HL-60 (cell line): ENCODE data around the gene PPWD1.

Experiments
- DNase-seq, 2 experiments: peaks; one replicate each; pipeline ENCODE4 v3.0.0-alpha.2; 2010 to 2020; ENCODE audit warnings: low read depth in 1 of 2, low spot score in 1 of 2
- H3K27ac ChIP-seq: fragments of 250-450 bp; sonication (Bioruptor Pico); replicated peaks from 2 replicates; pipeline ENCODE4 v1.5.1; 2020; ENCODE audit warnings: mild to moderate bottlenecking, moderate library complexity
- H3K27me3 ChIP-seq: fragments of 250-450 bp; sonication (Bioruptor Pico); 2 replicates; pipeline ENCODE4 v1.5.1; 2021; ENCODE audit warnings: mild to moderate bottlenecking, moderate library complexity; ENCODE audit not compliant: insufficient read depth, poor library complexity, severe bottlenecking
- H3K4me3 ChIP-seq: replicated peaks from 2 replicates; pipeline ENCODE4 v1.5.1; 2011; ENCODE audit warnings: mild to moderate bottlenecking, control low read depth, low read length; ENCODE audit not compliant: insufficient read depth
- GABPA ChIP-seq: IDR thresholded peaks from 2 replicates; pipeline ENCODE4 v1.6.1; 2012; ENCODE audit warnings: low read depth
- POLR2AphosphoS5 ChIP-seq: IDR thresholded peaks from 2 replicates; pipeline ENCODE4 v1.6.1; 2012; ENCODE audit warnings: low read depth
- SPI1 ChIP-seq: IDR thresholded peaks from 2 replicates; pipeline ENCODE4 v1.6.1; 2012; ENCODE audit warnings: low read depth, mild to moderate bottlenecking, borderline replicate concordance
- TF ChIP-seq, protein P1 (sequence below): IDR thresholded peaks from 2 replicates; pipeline ENCODE4 v1.6.1; 2012; ENCODE audit warnings: low read depth; ENCODE audit not compliant: insufficient replicate concordance
- TF ChIP-seq, protein P2 (sequence below): IDR thresholded peaks from one replicate; pipeline ENCODE4 v1.5.1; 2011; ENCODE audit warnings: low read length, control low read depth, inconsistent platforms; ENCODE audit not compliant: insufficient read depth

PPWD1 gene

DNA sequence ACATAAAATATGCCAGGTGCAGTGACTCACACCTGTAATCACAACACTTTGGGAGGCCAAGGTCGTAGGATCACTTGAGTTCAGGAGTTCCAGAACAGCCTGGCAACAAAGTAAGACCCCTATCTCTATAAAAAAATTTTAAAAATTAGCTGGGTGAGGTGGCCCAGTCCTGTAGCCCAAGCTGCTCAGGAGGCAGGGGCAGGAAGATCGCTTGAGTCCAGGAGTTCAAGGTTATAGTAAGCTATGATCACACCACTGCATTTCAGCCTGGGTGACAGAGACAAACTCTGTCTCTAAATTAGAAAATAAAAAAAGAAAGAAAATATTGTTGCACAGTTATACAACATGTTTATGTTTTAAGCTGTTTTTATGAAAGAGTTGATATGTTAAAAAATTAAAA, 6.9 kb upstream of the PPWD1 start:
- TF ChIP-seq POLR2AphosphoS5 (no peak), GABPA (no peak), SPI1 (no peak)
- TF ChIP-seq, protein P1, sequence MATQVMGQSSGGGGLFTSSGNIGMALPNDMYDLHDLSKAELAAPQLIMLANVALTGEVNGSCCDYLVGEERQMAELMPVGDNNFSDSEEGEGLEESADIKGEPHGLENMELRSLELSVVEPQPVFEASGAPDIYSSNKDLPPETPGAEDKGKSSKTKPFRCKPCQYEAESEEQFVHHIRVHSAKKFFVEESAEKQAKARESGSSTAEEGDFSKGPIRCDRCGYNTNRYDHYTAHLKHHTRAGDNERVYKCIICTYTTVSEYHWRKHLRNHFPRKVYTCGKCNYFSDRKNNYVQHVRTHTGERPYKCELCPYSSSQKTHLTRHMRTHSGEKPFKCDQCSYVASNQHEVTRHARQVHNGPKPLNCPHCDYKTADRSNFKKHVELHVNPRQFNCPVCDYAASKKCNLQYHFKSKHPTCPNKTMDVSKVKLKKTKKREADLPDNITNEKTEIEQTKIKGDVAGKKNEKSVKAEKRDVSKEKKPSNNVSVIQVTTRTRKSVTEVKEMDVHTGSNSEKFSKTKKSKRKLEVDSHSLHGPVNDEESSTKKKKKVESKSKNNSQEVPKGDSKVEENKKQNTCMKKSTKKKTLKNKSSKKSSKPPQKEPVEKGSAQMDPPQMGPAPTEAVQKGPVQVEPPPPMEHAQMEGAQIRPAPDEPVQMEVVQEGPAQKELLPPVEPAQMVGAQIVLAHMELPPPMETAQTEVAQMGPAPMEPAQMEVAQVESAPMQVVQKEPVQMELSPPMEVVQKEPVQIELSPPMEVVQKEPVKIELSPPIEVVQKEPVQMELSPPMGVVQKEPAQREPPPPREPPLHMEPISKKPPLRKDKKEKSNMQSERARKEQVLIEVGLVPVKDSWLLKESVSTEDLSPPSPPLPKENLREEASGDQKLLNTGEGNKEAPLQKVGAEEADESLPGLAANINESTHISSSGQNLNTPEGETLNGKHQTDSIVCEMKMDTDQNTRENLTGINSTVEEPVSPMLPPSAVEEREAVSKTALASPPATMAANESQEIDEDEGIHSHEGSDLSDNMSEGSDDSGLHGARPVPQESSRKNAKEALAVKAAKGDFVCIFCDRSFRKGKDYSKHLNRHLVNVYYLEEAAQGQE: no peak
- TF ChIP-seq, protein P2, sequence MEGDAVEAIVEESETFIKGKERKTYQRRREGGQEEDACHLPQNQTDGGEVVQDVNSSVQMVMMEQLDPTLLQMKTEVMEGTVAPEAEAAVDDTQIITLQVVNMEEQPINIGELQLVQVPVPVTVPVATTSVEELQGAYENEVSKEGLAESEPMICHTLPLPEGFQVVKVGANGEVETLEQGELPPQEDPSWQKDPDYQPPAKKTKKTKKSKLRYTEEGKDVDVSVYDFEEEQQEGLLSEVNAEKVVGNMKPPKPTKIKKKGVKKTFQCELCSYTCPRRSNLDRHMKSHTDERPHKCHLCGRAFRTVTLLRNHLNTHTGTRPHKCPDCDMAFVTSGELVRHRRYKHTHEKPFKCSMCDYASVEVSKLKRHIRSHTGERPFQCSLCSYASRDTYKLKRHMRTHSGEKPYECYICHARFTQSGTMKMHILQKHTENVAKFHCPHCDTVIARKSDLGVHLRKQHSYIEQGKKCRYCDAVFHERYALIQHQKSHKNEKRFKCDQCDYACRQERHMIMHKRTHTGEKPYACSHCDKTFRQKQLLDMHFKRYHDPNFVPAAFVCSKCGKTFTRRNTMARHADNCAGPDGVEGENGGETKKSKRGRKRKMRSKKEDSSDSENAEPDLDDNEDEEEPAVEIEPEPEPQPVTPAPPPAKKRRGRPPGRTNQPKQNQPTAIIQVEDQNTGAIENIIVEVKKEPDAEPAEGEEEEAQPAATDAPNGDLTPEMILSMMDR: no peak
- DNase-seq: no peak
- H3K27ac ChIP-seq: no peak overlapping the region
- H3K27me3 ChIP-seq: no peaks in the 10 kb centered on the region
- H3K4me3 ChIP-seq: no peak overlapping the region

DNA sequence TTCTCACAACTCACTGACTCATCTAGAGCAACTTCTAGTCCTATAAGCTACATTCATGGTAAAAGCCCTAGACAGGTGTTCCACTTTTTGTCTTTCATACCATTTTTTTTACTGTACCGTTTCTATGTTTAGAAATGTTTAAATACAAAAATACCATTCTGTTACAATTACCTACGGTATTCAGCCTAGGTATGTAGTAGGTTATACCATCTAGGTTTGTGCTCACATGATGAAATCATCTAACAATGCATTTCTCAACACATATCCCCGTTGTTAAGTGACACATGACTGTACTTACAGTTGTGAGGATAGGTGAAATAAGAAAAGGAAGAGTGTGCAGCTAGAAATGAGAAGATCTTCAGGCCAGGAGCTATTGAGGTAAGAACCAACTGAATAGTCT, 6.4 kb upstream of the PPWD1 start:
- TF ChIP-seq POLR2AphosphoS5 (no peak), GABPA (no peak), SPI1 (no peak)
- TF ChIP-seq, protein P1: no peak
- TF ChIP-seq, protein P2: no peak
- DNase-seq: no peak
- no peak overlapping the region for H3K4me3 ChIP-seq
- no peaks in the 10 kb centered on the region for H3K27me3 ChIP-seq
- no peak overlapping the region for H3K27ac ChIP-seq

DNA sequence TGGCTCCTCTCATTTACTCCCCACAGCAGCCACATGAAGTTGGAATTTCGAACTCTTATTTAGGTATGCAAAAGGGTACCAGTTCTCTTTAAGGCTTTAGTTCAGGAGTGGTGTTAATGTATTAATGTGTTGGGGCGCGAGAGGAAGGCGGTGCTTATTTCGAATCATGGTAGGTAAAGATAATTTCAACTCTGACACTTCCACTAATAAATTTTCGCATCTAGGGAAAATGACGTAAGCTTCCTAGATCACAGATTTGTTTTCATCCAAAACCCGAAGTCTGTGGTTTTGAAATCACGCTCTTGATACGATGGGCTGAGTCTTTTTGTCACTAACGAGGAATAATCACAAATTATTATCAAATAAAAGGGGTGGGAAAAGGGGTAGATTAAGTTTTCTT, 681 bp downstream of the PPWD1 start:
- no peaks in the 10 kb centered on the region for H3K27me3 ChIP-seq
- TF ChIP-seq GABPA (no peak), POLR2AphosphoS5 (no peak), SPI1 (no peak)
- TF ChIP-seq, protein P2: no peak
- TF ChIP-seq, protein P1: no peak
- peak overlapping the region; percentile 76 for H3K4me3 ChIP-seq
- DNase-seq: no peak
- peak overlapping the region; percentile 87 for H3K27ac ChIP-seq
